Left kidney (tissue), 2 donors: ENCODE measurements around the gene ERCC8. TPM values are rescaled to one million over a fixed set of nuclear protein-coding genes. Genes with fewer than 3 reads are reported as not detected.

Source experiments
- DNase-seq: peaks from one replicate; pipeline ENCODE4 v3.0.0-alpha.2; 2013
- polyA plus RNA-seq: library from polyadenylated mRNA; unstranded; fragments of 120-200 nt; gene quantifications from one replicate; pipeline ENCODE4 v1.2.1, GENCODE V29; 2013; ENCODE audit not compliant: insufficient read length

Gene ERCC8
- polyA plus RNA-seq, 1 donor, result 29.7 TPM

GRCh38 chr5:60841361-60841760 lies 103.5 kb downstream of the ERCC8 start:
- no peak for DNase-seq

- DNase-seq, result no peak
Observed at GRCh38 chr5:60836131-60836530, 108.7 kb downstream of the ERCC8 start.

GRCh38 chr5:60835554-60835953 lies 109.3 kb downstream of the ERCC8 start:
- DNase-seq, result no peak

- DNase-seq, result no peak
Observed at GRCh38 chr5:60833520-60833919, 111.3 kb downstream of the ERCC8 start.

GRCh38 chr5:60830581-60831127 lies 114.2 kb downstream of the ERCC8 start:
- DNase-seq, result no peak

GRCh38 chr5:60829490-60830266 lies 115.2 kb downstream of the ERCC8 start:
- DNase-seq, result no peak

GRCh38 chr5:60827201-60827600 lies 117.7 kb downstream of the ERCC8 start:
- DNase-seq, result no peak

- DNase-seq, result no peak
Observed at GRCh38 chr5:60826653-60827052, 118.2 kb downstream of the ERCC8 start.

Other genes starting within 250 kb of the ERCC8 start
- gene DEPDC1B, start 244.9 kb downstream of the ERCC8 start, polyA plus RNA-seq, result 35.0 TPM
- gene ELOVL7, start 100.8 kb downstream of the ERCC8 start, polyA plus RNA-seq, result 20.3 TPM
- 25.7 TPM for gene NDUFAF2, start 135 bp upstream of the ERCC8 start, polyA plus RNA-seq
- 91.2 TPM for gene SMIM15, start 217.4 kb upstream of the ERCC8 start, polyA plus RNA-seq